Bone marrow (tissue), 2 donors: Measurements from ENCODE around the gene ISLR.

Experiments
- DNase-seq, 2 donors: peaks; one replicate each; lab custom pipeline; 2025; lab: John Stamatoyannopoulos, UW

Gene ISLR

GRCh38 chr15:74172701-74173379 lies 670 bp upstream of the ISLR start:
- DNase-seq: no peak

- DNase-seq: no peak
Observed at GRCh38 chr15:74174219-74174957, 878 bp downstream of the ISLR start.

GRCh38 chr15:74174958-74175253 lies 1.4 kb downstream of the ISLR start:
- DNase-seq: no peak

GRCh38 chr15:74175271-74176191 lies 2.0 kb downstream of the ISLR start:
- no peak for DNase-seq

- DNase-seq: no peak
Observed at GRCh38 chr15:74176262-74177214, 3.0 kb downstream of the ISLR start.

- DNase-seq: no peak
Observed at GRCh38 chr15:74178326-74179100, 5.0 kb downstream of the ISLR start.

GRCh38 chr15:74179101-74179841 lies 5.8 kb downstream of the ISLR start:
- no peak for DNase-seq

- no peak for DNase-seq
Observed at GRCh38 chr15:74179983-74180880, 6.7 kb downstream of the ISLR start.

GRCh38 chr15:74180881-74181602 lies 7.5 kb downstream of the ISLR start:
- DNase-seq: no peak

- no peak for DNase-seq
Observed at GRCh38 chr15:74182131-74182530, 8.6 kb downstream of the ISLR start.

- DNase-seq: no peak
Observed at GRCh38 chr15:74184582-74185091, 11.1 kb downstream of the ISLR start.

- no peak for DNase-seq
Observed at GRCh38 chr15:74185710-74186348, 12.3 kb downstream of the ISLR start.

GRCh38 chr15:74188216-74188615 lies 14.7 kb downstream of the ISLR start:
- no peak for DNase-seq

- no peak for DNase-seq
Observed at GRCh38 chr15:74191798-74192197, 18.3 kb downstream of the ISLR start.

GRCh38 chr15:74192751-74193150 lies 19.2 kb downstream of the ISLR start:
- DNase-seq: no peak

- no peak for DNase-seq
Observed at GRCh38 chr15:74193299-74193718, 19.8 kb downstream of the ISLR start.

- DNase-seq: no peak
Observed at GRCh38 chr15:74193905-74194304, 20.4 kb downstream of the ISLR start.
